ENCODE measurements around the gene PKD2. TPM values are rescaled to one million over a fixed set of nuclear protein-coding genes. Genes with fewer than 3 reads are reported as not detected.

Gene PKD2
- total RNA-seq, 2 donors from 2014 or later: 19.0 to 40.3 TPM

DNA sequence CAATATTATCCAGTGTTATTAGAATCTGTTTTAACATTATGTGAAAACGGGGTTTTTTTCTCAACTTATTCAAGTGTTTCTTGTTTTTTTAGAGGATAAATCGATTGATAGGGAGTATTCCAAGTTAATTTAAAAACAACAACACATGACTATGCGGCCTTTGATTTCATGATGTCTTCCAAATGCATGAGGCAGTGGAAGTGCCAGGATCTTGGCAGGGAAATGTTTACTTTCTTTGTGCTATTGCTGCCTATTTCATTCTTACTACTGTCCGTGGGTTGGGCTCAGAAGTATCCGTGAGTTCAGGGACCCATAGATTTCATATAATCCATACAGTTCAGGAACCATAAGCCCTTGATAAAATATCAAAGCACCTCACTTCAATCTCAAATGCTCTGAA, 86.4 kb downstream of the PKD2 start:
- DNase-seq (ENCODE audit: low spot score): no peak
- TF ChIP-seq, protein P1, sequence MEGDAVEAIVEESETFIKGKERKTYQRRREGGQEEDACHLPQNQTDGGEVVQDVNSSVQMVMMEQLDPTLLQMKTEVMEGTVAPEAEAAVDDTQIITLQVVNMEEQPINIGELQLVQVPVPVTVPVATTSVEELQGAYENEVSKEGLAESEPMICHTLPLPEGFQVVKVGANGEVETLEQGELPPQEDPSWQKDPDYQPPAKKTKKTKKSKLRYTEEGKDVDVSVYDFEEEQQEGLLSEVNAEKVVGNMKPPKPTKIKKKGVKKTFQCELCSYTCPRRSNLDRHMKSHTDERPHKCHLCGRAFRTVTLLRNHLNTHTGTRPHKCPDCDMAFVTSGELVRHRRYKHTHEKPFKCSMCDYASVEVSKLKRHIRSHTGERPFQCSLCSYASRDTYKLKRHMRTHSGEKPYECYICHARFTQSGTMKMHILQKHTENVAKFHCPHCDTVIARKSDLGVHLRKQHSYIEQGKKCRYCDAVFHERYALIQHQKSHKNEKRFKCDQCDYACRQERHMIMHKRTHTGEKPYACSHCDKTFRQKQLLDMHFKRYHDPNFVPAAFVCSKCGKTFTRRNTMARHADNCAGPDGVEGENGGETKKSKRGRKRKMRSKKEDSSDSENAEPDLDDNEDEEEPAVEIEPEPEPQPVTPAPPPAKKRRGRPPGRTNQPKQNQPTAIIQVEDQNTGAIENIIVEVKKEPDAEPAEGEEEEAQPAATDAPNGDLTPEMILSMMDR (IDR thresholded peaks at IDR 0.05): no peak
- TF ChIP-seq POLR2A (IDR thresholded peaks at IDR 0.05) (no peak), POLR2AphosphoS5 (IDR thresholded peaks at IDR 0.05) (no peak)
- Histone ChIP-seq H3K27me3 (replicated peaks; ENCODE audit: insufficient read depth) (no peaks in the 10 kb centered on the region), H3K4me1 (replicated peaks) (no peaks in the 10 kb centered on the region), H3K4me3 (no peak overlapping the region), H3K27ac (no peak overlapping the region), H3K36me3 (no peaks in the 10 kb centered on the region), H3K9me3 (no peaks in the 10 kb centered on the region)
- 74% methylated on average over 5 of the region's 5 CpGs for WGBS
- intact Hi-C loops (cut with DNase I): no loop called here

DNA sequence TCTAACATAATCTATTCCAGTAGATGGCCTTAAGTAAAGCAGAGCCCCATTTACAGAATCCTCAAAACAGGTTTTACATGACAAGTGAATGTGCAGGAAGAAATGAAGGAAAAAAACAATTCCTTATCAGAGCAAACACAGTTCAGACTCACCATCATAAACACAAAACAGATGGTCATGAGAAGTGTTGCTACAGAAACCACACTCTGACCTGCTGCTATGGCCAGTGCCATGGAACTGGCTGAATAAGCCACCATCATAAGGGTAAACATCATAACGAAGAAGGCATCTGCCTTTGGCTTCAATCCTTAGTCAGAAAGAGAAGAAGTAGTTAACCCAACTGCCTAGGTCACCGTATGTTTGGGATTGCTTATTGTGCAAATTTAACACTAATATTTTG, 89.9 kb downstream of the PKD2 start:
- Histone ChIP-seq H3K36me3 (no peaks in the 10 kb centered on the region), H3K9me3 (no peaks in the 10 kb centered on the region), H3K27ac (no peak overlapping the region), H3K4me3 (no peak overlapping the region), H3K4me1 (replicated peaks) (no peaks in the 10 kb centered on the region), H3K27me3 (replicated peaks; ENCODE audit: insufficient read depth) (no peaks in the 10 kb centered on the region)
- TF ChIP-seq POLR2A (IDR thresholded peaks at IDR 0.05) (no peak), POLR2AphosphoS5 (IDR thresholded peaks at IDR 0.05) (no peak)
- TF ChIP-seq, protein P1 (IDR thresholded peaks at IDR 0.05): no peak
- 61% methylated on average over 2 of the region's 2 CpGs for WGBS
- no peak for DNase-seq (ENCODE audit: low spot score)
- intact Hi-C loops (cut with DNase I): no loop called here

DNA sequence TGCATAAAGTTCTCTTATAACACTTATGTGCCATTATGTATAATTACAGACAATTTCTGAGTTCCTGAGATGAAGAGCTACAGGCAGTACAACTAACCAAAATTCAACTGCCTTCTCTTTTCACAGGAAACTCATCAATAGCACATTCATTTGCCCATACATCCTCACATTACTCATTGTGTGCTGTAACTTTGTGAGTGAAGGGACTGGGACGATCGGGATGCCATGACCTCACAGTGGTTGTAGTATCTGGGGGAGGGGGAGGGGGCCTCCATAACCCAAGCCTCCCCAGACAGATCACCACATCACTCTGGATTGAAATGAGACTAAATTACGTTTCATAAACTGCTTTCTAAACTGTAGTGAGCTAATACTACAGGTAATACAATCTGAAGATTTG, 90.3 kb downstream of the PKD2 start:
- H3K27me3 ChIP-seq (replicated peaks; ENCODE audit: insufficient read depth): no peaks in the 10 kb centered on the region
- 91% methylated on average over 3 of the region's 3 CpGs for WGBS

DNA sequence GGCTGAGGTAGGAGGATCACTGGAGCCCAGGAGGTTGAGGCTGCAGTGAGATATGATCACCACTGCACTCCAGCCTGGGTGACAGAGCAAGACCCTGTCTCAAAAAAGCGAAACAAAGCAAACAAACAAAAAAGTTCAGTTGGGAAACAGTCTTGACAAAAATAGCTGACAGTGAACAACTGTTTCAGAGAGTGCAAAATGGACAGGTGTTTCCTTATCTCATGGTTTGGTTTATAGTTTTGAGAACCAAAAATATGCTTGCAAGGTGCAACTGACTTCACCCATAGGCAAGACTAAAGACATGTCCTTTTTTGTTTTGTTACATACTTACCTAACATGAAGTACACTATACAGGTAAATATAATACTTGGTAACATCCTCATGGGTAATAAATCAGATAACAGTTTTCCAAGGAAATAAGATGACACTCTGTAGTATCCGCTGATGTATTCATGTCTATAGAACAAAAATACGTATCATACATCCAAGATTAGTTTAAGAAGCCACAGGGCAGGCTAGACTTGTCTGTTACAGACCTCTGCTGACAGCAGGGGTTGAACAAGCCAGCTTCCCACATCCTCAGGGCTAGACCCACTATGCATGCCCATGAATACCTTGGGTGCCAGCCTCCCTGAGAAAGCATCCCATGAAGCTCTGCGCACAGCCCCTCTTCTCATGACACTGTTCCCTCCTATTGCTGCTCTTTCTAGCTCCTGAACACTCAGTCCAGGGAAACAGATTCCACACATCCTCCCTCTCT, 91.7 kb downstream of the PKD2 start:
- Histone ChIP-seq H3K27ac (no peak overlapping the region), H3K27me3 (replicated peaks; ENCODE audit: insufficient read depth) (no peaks in the 10 kb centered on the region), H3K4me3 (no peak overlapping the region), H3K4me1 (replicated peaks) (no peaks in the 10 kb centered on the region), H3K9me3 (no peaks in the 10 kb centered on the region), H3K36me3 (no peaks in the 10 kb centered on the region)
- no peak for DNase-seq (ENCODE audit: low spot score)
- WGBS: 85% methylated on average over 4 of the region's 4 CpGs
- intact Hi-C loops (cut with DNase I): no loop called here
- TF ChIP-seq POLR2A (IDR thresholded peaks at IDR 0.05): no peak
- TF ChIP-seq, protein P1 (IDR thresholded peaks at IDR 0.05): no peak
- no peak for TF ChIP-seq POLR2AphosphoS5 (IDR thresholded peaks at IDR 0.05)

More for the DNA sequence above, 90.3 kb downstream of the PKD2 start:
- no peak overlapping the region for H3K4me3 ChIP-seq
- H3K9me3 ChIP-seq: no peaks in the 10 kb centered on the region
- no peak overlapping the region for H3K27ac ChIP-seq
- TF ChIP-seq POLR2A (IDR thresholded peaks at IDR 0.05) (no peak), POLR2AphosphoS5 (IDR thresholded peaks at IDR 0.05) (no peak)
- TF ChIP-seq, protein P1 (IDR thresholded peaks at IDR 0.05): no peak
- no peaks in the 10 kb centered on the region for H3K4me1 ChIP-seq (replicated peaks)
- no peak for DNase-seq (ENCODE audit: low spot score)
- no peaks in the 10 kb centered on the region for H3K36me3 ChIP-seq
- intact Hi-C loops (cut with DNase I): no loop called here

- WGBS: 92% methylated on average over 6 of the region's 6 CpGs
- intact Hi-C loops (cut with DNase I): no loop called here
- Histone ChIP-seq H3K27ac (no peak overlapping the region), H3K4me1 (replicated peaks) (no peaks in the 10 kb centered on the region), H3K27me3 (replicated peaks; ENCODE audit: insufficient read depth) (no peaks in the 10 kb centered on the region), H3K4me3 (no peak overlapping the region), H3K9me3 (no peaks in the 10 kb centered on the region), H3K36me3 (no peaks in the 10 kb centered on the region)
- TF ChIP-seq, protein P1 (IDR thresholded peaks at IDR 0.05): no peak
- TF ChIP-seq POLR2AphosphoS5 (IDR thresholded peaks at IDR 0.05) (no peak), POLR2A (IDR thresholded peaks at IDR 0.05) (no peak)
- DNase-seq (ENCODE audit: low spot score): no peak
Measured at GRCh38 chr4:88101165-88101564, 93.7 kb downstream of the PKD2 start.
